Measurements from ENCODE around the gene PFN3. TPM values are rescaled to one million over a fixed set of nuclear protein-coding genes. Genes with fewer than 3 reads are reported as not detected.
"Not testable (repeated sequence)": the region's sequence is repeated elsewhere in the genome, so short reads cannot be mapped to it uniquely, and the experiment has no call there.

Gene PFN3
- polyA plus RNA-seq, 3 donors, result not detected

DNA sequence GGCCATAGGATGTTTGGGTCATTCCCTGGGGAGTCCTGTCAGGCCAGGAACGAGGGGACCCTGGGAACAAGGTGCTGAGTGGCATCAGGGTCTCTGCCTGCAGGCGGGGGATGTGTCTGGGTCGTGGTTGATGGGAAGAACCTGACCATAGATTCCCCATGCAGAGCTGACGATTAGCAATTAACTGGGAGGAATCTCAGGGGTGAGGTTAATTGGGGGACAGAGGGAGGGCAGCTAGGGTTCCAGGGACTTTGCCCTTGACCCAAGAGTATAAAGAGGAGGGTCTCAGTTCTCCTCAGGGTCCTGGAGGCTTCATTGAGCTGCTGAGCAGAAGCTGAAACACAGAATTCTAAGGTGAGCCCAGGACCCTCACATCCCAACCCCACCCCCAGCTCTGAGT, 16.3 kb downstream of the PFN3 start, which contains the start of gene SLC34A1:
TSS of gene SLC34A1 (plus strand) at position 301 of the 400 bp plus-strand sequence. CDS start 1,308 bp downstream, outside the sequence.
- 65 to 78% (median 74%) methylated on average over 4 of the region's 4 CpGs for WGBS, 3 donors
- H3K27ac ChIP-seq (ENCODE audit: low read depth, low read length), result no peak within 1 kb of the TSS

DNA sequence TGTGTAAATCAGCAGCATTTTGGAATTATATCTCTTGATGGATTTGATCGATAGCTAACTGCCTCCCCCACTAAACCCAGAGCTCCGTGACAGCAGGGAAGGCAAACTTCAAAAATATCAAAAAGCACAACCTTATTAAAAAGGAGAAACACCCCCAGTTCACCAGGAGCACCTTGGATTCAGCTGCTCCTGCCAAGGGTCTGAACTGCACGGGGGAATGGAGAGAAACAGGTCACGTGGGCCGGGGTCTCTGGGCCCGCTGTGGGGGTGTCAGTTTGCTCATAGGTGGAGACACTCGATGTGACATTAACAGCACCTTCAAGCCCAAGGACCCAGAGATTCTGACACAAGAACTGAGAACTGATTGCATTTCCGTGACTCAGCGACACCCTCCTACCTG, 17.3 kb downstream of the PFN3 start:
- no peak overlapping the region for H3K27ac ChIP-seq (ENCODE audit: low read depth, low read length)
- 84 to 90% (median 87%) methylated on average over 9 of the region's 9 CpGs for WGBS, 3 donors

DNA sequence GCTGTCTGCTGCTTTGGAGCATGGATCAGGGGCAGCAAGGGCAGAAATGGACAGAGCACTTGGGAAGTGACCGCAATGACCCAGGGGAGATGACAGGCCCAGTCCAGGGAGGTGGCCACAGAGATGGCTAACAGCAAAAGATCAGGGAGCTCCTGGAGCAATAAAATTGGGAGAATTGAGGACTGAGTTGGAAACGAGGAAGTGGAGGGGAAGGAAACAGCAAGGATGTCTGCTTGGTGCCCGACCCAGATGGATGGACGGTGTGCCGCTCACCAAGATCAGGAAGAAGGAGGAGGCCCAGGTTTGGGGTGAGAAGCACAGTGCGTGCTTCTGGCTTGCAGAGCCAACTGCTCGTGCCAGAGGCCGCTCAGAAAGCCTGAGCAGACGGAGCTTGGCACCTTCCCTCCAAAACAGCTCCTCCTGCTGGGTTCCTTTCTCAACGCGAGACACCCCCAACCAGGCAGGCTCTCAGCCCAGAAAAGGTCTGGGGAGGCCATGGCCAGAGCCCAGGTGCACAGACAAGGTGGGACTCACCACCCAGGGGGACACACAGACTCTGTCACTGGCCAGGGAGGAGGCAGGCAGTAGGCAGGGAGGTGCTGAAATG, 17.9 kb downstream of the PFN3 start:
- H3K27ac ChIP-seq (ENCODE audit: low read depth, low read length), result no peak overlapping the region
- 22 to 29% (median 25%) methylated on average over 9 to 11 of the region's 11 CpGs for WGBS, 3 donors

DNA sequence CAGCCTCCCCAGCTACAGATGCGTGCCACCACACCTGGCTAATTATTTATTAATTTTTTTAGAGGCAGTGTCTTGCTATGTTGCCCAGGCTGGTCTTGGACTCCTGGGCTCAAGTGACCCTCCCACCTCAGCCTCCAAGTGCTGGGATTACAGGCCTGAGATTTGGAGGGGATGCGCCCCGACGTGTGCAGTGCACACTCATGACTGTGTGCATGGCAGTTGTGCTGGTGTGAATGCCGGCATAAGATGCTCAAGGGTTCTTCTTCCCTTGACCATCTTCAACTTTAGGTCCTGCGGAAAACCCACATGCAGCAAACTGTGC, 19.7 kb downstream of the PFN3 start:
- H3K27ac ChIP-seq (ENCODE audit: low read depth, low read length), result no peak overlapping the region
- WGBS, 3 donors, result 87 to 92% (median 92%) methylated on average over 6 of the region's 6 CpGs

DNA sequence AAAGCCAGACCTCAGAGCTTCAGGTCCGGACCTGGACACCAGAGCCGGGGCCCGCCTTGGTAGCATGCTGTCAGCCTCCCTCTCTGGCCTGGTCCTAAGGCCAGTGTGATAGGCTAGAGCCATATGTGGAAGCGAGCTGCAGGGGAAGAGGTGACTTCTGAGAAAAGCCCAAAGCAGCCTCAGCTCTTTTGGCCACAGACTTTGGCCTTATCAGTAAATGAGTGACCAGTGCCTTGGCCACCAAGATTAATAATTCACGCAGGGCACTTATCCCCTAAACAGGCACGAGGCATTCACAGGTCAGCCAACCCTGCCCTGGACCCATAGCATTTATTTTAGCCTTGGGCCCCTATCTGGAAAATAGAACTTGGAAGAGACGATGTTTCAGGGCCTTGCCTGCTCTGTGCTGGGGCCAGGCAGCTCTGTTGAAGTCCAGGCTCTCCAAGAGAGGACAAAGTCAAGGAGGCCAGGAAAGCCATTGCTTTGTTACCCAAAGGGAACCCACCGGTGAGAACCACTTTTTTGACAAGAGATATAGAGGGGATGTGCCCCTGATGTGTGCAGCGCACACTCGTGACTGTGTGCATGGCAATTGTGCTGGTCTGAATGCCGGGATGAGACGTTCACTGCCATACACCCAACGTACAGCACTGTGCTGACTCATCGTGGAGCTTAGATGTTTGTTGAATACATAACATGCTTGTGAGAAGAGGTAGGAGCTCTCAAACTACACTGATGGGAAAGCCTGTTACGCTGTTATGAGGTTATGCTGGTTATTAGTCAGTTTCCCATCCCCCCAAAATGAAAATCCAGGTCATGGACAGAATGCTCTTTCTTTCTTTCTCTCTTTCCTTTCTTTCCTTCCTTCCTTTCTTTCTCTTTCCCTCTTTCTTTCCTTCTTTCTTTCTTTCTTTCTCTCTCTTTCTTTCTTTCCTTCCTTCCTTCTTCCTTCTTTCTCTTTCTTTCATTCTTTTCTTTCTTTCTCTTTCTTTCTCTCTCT, 21.3 kb downstream of the PFN3 start:
- H3K27ac ChIP-seq (ENCODE audit: low read depth, low read length), result no peak overlapping the region
- WGBS, 3 donors, result 72 to 80% (median 76%) methylated on average over 15 of the region's 15 CpGs

DNA sequence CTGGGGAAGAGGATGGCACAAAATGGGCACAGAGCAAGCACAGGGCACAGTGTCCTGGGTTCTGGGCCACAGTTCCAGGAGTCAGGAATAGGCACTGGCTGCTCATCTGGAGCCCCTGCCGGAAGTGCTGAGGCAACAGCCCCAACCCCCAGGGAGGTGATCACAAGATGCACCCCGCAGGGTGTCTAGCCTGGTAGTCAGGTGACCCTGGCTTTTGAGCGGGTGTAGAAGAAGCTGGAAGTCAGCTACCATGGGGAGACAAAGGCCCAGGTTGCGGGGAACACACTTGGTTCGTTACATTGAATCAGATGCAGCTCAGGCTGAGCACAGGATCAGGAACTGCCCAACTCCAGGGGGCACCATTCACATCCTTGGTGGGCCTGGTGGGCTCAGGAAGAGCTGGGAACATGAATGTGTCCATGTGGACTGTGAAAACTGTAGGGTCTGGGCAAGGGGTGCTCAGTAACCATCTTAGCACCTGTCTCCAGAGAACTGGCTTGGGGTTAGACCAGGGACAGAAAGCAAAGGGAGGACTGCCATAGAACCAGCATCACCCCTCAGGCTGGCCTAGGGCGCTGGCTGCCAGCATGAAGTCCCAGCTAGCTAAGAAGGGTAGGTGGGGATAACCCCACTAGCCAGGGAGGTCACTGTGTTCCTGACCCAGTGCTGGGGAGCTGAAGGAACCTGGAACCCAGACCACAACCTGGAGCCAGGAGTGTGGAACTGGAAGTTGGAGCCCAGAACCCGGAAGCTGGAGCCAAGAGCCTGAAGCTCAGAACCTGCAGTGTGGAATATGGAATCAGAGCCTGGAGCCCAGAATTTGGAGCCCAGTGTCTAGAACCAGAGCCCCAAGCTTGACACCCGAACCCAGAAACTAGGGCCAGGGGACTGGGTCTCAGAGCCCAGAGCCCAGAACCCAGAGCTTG, 22.3 kb downstream of the PFN3 start:
- WGBS, 3 donors, result 85 to 93% (median 87%) methylated on average over 8 of the region's 8 CpGs
- H3K27ac ChIP-seq (ENCODE audit: low read depth, low read length), result no peak overlapping the region

DNA sequence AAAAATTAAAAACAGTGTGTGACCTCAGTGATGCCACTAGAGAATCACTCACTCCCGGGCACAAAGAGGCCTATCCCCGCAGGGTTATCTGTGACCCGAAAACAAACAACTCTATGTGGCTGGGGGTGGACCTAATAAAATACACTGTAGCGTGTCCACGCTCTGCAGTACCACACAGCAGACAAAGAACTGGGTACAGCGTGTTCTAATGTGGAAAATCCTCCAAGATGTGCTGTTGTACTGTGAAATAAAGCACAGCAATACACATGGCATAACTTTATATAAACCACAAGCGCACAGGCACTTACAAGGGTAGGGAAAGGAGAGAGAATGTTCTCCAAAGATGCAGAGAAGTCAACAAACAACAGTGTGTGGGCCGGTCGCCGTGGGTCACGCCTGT, 24.4 kb downstream of the PFN3 start:
- no peak overlapping the region for H3K27ac ChIP-seq (ENCODE audit: low read depth, low read length)
- WGBS, 3 donors, result 85 to 88% (median 86%) methylated on average over 11 of the region's 11 CpGs

DNA sequence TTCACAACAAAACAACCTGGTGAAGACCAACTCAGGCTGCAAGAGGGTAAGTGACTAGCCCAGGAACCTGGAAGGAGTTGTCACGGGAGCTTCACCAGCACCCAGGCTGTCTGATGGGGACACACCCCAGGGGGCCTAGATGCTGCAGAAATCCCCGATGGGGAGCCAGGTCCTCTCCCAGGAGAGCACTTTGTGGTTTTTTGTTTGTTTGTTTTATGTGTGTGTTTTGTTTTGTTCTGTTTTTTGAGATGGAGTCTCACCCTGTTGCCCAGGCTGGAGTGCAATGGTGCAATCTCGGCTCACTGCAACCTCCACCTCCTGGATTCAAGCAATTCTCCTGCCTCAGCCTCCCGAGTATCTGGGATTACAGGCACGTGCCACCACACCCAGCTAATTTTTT, 24.9 kb downstream of the PFN3 start:
- H3K27ac ChIP-seq (ENCODE audit: low read depth, low read length), result not testable (repeated sequence)
- 81 to 88% (median 85%) methylated on average over 5 of the region's 5 CpGs for WGBS, 3 donors

DNA sequence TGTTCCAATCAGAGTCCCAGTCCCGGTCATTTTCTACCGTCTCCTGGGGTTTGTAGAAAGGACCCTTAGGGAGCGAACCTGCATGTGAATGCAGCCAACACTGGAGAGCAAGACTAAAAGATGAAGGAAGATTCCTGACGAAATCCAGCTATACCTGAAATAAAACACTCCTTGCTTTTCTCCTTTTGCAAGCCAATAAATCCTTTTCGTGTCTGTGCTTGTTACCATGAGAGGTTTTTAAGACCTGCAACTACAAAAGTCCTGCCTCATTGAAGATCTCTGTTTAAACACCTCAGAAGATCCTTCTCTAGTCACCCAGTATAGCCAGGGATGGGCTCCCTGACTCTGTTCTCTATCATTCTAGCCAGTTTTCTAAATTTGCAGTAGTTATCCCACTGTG, 26.2 kb downstream of the PFN3 start:
- H3K27ac ChIP-seq (ENCODE audit: low read depth, low read length), result no peak overlapping the region
- WGBS, 3 donors, result 71 to 78% (median 76%) methylated on average over 5 of the region's 5 CpGs

DNA sequence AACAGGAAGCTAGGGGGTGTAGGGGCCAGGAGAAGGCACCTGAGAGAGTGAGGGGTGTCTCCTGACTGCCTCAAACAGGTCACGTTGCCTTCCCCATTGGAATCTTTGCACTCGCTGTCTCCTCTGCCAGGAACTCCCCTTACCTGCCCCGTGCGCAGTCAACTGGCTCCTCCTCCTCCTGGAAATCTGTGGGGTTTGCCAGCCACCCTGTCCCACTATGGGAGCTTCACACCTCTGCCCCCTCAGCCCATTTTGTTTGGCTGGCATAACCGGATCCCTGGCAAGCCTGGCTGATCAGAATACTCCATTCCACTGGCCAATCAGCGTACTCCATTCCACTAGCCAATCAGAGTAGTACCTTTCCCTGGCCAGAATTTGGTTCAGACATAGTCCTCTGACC, 26.7 kb downstream of the PFN3 start:
- 62 to 76% (median 66%) methylated on average over 6 of the region's 6 CpGs for WGBS, 3 donors
- H3K27ac ChIP-seq (ENCODE audit: low read depth, low read length), result no peak overlapping the region

DNA sequence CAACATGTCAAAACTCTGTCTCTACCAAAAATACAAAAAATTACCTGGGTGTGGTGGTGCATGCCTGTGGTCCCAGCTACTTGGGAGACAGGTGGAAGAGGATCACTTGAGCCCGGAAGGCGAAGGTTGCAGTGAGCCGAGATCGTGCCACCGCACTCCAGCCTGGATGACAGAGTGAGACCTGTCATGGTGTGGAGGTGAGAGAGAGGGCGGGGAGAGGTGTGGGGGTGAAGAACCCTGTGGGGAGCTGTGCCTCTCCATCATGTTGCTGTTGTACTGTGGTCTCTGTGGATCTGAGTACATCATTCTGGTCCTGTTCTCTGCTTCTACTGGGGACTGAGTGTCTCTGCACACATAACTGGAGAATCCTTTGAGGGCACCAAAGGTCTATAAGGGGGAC, 27.6 kb downstream of the PFN3 start:
- no peak overlapping the region for H3K27ac ChIP-seq (ENCODE audit: low read depth, low read length)
- WGBS, 3 donors, result 85 to 97% (median 95%) methylated on average over 6 of the region's 6 CpGs

DNA sequence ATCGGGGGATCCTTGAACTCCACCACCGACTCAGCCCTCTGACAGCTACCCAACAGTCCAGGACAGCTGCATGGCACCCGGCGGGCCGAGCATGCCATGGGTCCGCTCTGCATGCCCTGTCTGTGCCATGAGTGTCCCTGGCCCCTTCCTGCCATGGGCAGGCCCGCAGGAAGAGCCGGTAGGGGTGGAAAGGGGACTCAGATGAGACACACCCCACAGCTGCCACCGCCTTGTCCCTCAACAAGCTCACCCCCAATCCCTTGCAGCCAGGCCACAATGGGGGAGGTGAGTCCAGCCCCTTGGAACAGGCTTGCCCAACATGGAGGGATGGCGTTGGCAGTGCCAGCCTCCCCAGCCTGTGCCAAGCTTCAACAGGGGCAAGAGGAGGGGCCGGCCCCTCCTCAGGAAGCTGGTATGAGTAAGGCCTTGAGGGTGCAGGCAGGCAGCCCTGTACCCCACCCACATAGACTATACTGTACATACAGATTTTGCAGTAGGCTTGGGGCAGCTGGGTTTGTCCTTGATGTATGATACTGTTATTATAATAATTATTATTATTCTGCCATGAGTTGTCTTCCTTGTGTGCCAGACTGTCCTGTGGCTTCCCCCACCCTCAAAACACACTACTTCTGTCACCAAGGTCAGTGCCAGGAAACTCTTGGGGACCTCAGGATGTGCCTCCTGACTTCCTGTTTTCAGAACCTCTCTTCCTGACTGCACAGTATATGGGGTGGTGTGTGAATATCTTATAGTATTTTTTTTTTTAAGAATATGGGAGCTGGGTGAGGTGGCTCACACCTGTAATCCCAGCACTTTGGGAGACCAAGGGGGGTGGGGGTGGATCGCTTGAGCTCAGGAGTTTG, 28.2 kb downstream of the PFN3 start:
- no peak overlapping the region for H3K27ac ChIP-seq (ENCODE audit: low read depth, low read length)
- 71 to 90% (median 73%) methylated on average over 12 of the region's 12 CpGs for WGBS, 3 donors

DNA sequence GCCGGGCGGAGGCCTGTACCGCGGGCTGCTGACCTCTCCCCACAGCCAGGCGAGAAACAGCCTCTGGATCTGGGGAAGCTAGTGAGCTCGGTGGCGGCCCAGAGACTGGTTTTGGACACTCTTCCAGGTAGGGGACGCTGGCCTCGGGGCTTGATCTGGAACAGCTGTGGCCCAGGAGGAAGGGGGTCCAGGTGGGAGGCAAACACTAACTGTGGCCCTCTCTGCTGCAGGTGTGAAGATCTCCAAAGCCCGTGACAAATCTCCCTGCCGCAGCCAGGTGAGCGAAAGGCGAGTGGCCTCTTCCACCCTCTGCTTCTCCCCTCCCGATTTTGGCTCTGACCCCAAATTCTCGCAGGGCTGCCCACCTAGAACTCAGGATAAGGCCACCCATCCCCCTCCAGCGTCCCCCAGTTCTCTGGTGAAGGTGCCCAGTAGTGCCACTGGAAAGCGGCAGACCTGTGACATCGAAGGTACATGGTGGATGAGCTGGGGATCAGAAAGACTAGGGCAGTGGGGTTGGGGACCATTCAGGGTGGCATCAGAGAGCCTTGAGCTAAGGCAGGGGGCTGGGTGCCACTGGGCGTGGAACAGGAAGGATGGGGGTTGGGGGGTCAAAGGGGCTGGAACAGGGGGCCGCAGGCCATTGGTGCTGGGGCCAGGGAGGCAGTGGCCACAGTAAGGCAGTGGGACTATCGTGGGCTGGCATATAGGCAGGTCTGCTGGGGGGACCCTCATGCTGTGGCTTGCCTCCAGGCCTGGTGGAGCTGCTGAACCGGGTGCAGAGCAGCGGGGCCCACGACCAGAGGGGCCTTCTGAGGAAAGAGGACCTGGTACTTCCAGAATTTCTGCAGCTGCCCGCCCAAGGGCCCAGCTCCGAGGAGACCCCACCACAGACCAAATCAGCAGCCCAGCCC, 29.1 kb downstream of the PFN3 start:
- H3K27ac ChIP-seq (ENCODE audit: low read depth, low read length), result no peak overlapping the region
- 52 to 70% (median 56%) methylated on average over 22 to 26 of the region's 26 CpGs for WGBS, 3 donors

DNA sequence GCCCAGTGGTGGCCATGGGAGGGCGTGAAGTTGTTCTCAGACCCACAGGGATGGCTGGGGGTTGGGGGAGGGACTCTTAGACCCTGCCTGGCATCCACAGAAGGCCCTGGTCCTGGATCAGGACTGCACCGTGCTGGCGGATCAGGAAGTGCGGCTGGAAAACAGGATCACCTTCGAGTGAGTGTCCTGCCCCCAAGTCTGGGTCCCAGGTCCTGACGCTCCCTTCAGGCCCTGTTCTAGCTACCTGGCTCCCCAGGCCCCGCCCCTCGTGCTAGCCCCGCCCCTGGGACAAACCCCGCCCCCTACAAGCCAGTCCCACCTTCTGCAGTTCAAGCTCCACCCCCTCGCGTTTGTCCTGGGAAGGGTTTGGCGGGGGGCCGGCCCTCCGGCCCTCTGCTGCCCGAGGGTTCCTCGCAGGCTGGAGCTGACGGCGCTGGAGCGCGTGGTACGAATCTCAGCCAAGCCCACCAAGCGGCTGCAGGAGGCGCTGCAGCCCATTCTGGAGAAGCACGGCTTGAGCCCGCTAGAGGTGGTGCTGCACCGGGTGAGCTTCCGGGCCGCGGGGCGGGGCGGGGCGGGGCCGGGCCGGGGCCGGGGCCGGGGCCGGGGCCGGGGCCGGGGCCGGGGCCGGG, 29.9 kb downstream of the PFN3 start:
- 18 to 34% (median 19%) methylated on average over 20 to 42 of the region's 42 CpGs for WGBS, 3 donors
- H3K27ac ChIP-seq (ENCODE audit: low read depth, low read length), result no peak overlapping the region

DNA sequence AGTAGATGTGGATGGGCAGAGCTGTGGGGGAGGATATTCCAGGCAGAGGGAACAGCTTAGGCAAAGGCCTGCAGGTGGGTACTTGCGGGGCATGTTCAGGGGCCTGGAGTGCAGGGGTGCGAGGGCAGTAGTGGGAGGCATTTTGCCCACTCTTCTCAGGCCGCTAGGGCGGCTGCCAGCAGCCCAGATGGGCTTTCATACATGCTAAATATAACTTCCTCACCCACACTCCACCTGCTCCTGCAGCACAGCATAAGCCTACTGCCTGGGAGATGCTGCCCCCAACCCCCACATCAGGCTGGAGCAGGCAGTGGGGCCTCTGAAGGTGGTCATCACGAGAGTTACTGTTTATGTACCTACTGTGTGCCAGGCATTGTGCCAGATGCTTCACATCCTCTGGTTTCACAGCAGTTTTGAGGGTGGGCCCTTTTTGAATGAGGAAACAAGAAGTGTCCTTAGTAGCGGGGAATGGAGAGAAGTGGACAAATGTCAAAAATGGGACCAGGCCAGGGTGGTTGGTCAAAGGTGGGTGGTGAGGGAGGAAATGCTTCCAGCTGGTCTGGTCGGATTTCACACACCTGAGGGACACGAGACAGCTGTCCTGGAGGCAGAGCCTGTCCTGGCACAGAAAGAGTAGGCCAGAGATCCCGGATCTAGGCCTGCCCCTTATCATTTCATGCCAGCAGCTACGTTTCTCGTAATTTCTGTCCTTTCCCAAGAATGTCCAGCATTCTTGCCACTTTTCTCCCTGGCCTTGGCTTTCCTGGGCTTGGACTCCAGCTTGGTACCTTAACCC, 30.6 kb downstream of the PFN3 start:
- 37 to 75% (median 71%) methylated on average over 10 to 11 of the region's 11 CpGs for WGBS, 3 donors
- no peak overlapping the region for H3K27ac ChIP-seq (ENCODE audit: low read depth, low read length)

All from adipose tissue (tissue), 3 donors.